Measurements from ENCODE around the gene ERFL. TPM values are rescaled to one million over a fixed set of nuclear protein-coding genes. Genes with fewer than 3 reads are reported as not detected.

ERFL gene
- total and polyA plus RNA-seq, 2 of the 8 experiments (the other 6 are each of a cell fraction or from before 2014, with no cell fraction given): 0.12 TPM; not detected in 1

DNA sequence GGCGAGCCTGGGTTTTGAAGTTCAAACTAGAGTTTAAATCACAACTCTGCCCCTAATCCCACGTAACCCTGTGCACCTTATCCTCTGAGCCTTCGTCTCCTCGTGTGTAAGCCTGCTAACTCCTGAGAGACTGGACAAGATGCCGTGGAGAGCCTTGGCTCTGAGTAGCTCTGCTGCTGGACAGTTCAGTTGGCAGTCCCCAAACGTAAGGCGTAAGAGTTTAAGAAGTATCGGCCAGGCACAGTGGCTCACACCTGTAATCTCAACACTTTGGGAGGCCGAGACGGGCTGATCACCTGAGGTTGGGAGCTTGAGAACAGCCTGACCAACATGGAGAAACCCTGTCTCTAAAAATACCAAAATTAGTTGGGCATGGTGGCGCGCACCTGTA, 55.9 kb downstream of the ERFL start:
- FAIRE-seq (no peak), DNase-seq (ENCODE audit: low read depth in 1 of 2, low spot score in 2 of 2) (no peak)
- no peak overlapping the region for H2BK5ac ChIP-seq (ENCODE audit: low read depth, low read length)

More for the DNA sequence above, 55.9 kb downstream of the ERFL start:
- CTCF ChIA-PET (ENCODE audit: partially characterized antibody): interaction anchor here (0.9 to 5.0 kb wide), 20 partner anchors 8 to 212 kb away, joined by 3 to 37 read pairs (median 8); partner anchors contain the start of genes ERFL, RABAC1 and RPS19
- H3K27ac ChIP-seq (ENCODE audit: low read depth, low read length): 0 out of 2 replicates have a peak overlapping the region, but pooled peaks have one; percentile 41
- no peaks in the 10 kb centered on the region for H3K23me2 ChIP-seq (ENCODE audit: low read depth, low read length)
- H3K79me2 ChIP-seq (ENCODE audit: control insufficient read depth in 1 of 2, insufficient read depth in 2 of 2, low read length in 2 of 2): peaks cover 0 to 9% of the 10 kb centered on the region in 2 experiments; a peak in 1 of 4 replicates
- peaks cover 21 to 48% (median 39%) of the 10 kb centered on the region in 4 experiments for H3K36me3 ChIP-seq (ENCODE audit: control insufficient read depth in 2 of 4, insufficient read depth in 4 of 4, low read length in 3 of 4)
- H4K91ac ChIP-seq (replicated peaks; ENCODE audit: insufficient read length, low read length): no peak overlapping the region
- H3K4ac ChIP-seq (replicated peaks; ENCODE audit: insufficient read length, low read depth, low read length): no peak overlapping the region
- no peak overlapping the region for H3K18ac ChIP-seq (ENCODE audit: extremely low read depth, low read length)
- no peaks in the 10 kb centered on the region for H3K9me3 ChIP-seq (ENCODE audit: insufficient read depth in 2 of 2, low read depth in 1 of 2, low read length in 1 of 2)
- no peak overlapping the region for H3K14ac ChIP-seq (ENCODE audit: insufficient read length)
- H2BK120ac ChIP-seq (replicated peaks; ENCODE audit: low read depth, low read length): no peak overlapping the region
- POLR2A ChIA-PET (ENCODE audit: partially characterized antibody): interaction anchor here (0.7 to 13.9 kb wide), 21 partner anchors 7 to 480 kb away, joined by 3 to 298 read pairs (median 9); partner anchors contain the start of genes ARHGEF1, ERFL, RABAC1 and RPS19
- H4K5ac ChIP-seq (ENCODE audit: insufficient read length, low read depth, low read length): no peak overlapping the region
- no peak overlapping the region for H3K56ac ChIP-seq (replicated peaks; ENCODE audit: insufficient read length, low read depth, low read length)
- H2BK15ac ChIP-seq (ENCODE audit: low read length): no peak overlapping the region
- no peak overlapping the region for H2BK20ac ChIP-seq (ENCODE audit: low read length)
- H3K4me1 ChIP-seq (replicated peaks in 1 of 4; ENCODE audit: control insufficient read depth in 3 of 4, insufficient read depth in 4 of 4, low read length in 3 of 4): peaks cover 0 to 2% (median under 1%) of the 10 kb centered on the region in 4 experiments; a peak in 3 of 7 replicates
- no peak overlapping the region for H2BK12ac ChIP-seq (ENCODE audit: low read depth, low read length)
- no peaks in the 10 kb centered on the region for H3K27me3 ChIP-seq (replicated peaks in 1 of 4; ENCODE audit: control insufficient read depth in 3 of 4, extremely low read depth in 1 of 4, insufficient read depth in 3 of 4, low read length in 3 of 4)
- 85% methylated on average over 12 of the region's 12 CpGs; no CpG with 5 or more reads in 1 of the 2 experiments for WGBS, 2 experiments (ENCODE audit: extremely low coverage in 1 of 2, insufficient coverage in 1 of 2, insufficient read length in 1 of 2, insufficient replicate concordance in 2 of 2, low coverage in 1 of 2, low lambda C conversion rate in 2 of 2, missing lambda C conversion rate in 1 of 2)
- H3K23ac ChIP-seq (ENCODE audit: insufficient read length): no peak overlapping the region
- no peak overlapping the region for H4K8ac ChIP-seq (ENCODE audit: extremely low read depth, insufficient read depth, low read length)
- H2AK5ac ChIP-seq (ENCODE audit: low read depth, low read length): no peak overlapping the region
- H3K9ac ChIP-seq (replicated peaks in 1 of 4; ENCODE audit: extremely low read depth in 1 of 4, low read depth in 3 of 4, low read length in 3 of 4): no peak overlapping the region
- peaks cover 23 to 28% of the 10 kb centered on the region in 2 experiments for H4K20me1 ChIP-seq (replicated peaks in 1 of 2; ENCODE audit: control insufficient read depth in 1 of 2, insufficient read depth in 2 of 2, low read length in 2 of 2)
- H3K4me2 ChIP-seq (ENCODE audit: insufficient read depth in 1 of 2, low read depth in 2 of 2, low read length in 2 of 2): no peak overlapping the region
- peaks cover 5% of the 10 kb centered on the region for H3K79me1 ChIP-seq (ENCODE audit: low read depth, low read length)
- no peak overlapping the region for H3K4me3 ChIP-seq (ENCODE audit: extremely low read depth in 1 of 4, insufficient read depth in 2 of 4, low read depth in 3 of 4, low read length in 4 of 4)
- no peak overlapping the region for H2AFZ ChIP-seq (ENCODE audit: low read length)
- TF ChIP-seq POLR2A (IDR thresholded peaks at IDR 0.05; ENCODE audit: control extremely low read depth in 1 of 2, low read depth in 2 of 2, low read length in 2 of 2): peak in 1 of 2 experiments; percentile 31; a peak in 2 of 3 replicates
- TF ChIP-seq CBX8 (IDR thresholded peaks at IDR 0.05; ENCODE audit: borderline replicate concordance, low read depth, low read length): no peak
- no peak for TF ChIP-seq SRF (IDR thresholded peaks at IDR 0.05; ENCODE audit: low read depth, low read length)
- TF ChIP-seq POLR2AphosphoS5 (IDR thresholded peaks at IDR 0.05; ENCODE audit: low read depth, low read length): peak; percentile 74
- TF ChIP-seq JUND (IDR thresholded peaks at IDR 0.05; ENCODE audit: low read length): no peak

Data from H1 (cell line).